HUES64 (cell line): ENCODE data around the gene ERICH4. TPM values are rescaled to one million over a fixed set of nuclear protein-coding genes. Genes with fewer than 3 reads are reported as not detected.

ENCODE experiments used
- H3K27ac ChIP-seq: 2 replicates; pipeline ENCODE4 v1.7.0; 2013; ENCODE audit warnings: low read depth, low read length, inconsistent platforms
- H3K27me3 ChIP-seq: 2 replicates; pipeline ENCODE4 v1.6.1; 2013; ENCODE audit warnings: mild to moderate bottlenecking, low read length; ENCODE audit not compliant: insufficient read depth
- H3K36me3 ChIP-seq: 2 replicates; pipeline ENCODE4 v1.6.1; 2013; ENCODE audit warnings: mild to moderate bottlenecking, low read length; ENCODE audit not compliant: insufficient read depth
- H3K4me1 ChIP-seq: 2 replicates; pipeline ENCODE4 v1.6.1; 2013; ENCODE audit warnings: mild to moderate bottlenecking, low read length, moderate library complexity; ENCODE audit not compliant: insufficient read depth
- H3K4me3 ChIP-seq: 2 replicates; pipeline ENCODE4 v1.5.1; 2013; ENCODE audit warnings: mild to moderate bottlenecking, low read length, moderate library complexity
- H3K9ac ChIP-seq: 2 replicates; pipeline ENCODE4 v1.6.1; 2013; ENCODE audit warnings: mild to moderate bottlenecking, low read depth, low read length
- H3K9me3 ChIP-seq: 2 replicates; pipeline ENCODE4 v1.6.1; 2013; ENCODE audit warnings: low read depth, low read length; ENCODE audit not compliant: insufficient read depth
- WGBS: fragments of 150-250, 120-280 bp; methylation state at CpG from one replicate; pipeline ENCODE4 v1.1.7; 2013; ENCODE audit warnings: missing lambda C conversion rate; 5-methylcytosine and 5-hydroxymethylcytosine counted together
- polyA plus RNA-seq, 2 experiments: library from polyadenylated mRNA; stranded (reverse); fragments of 50-300 nt; gene quantifications; one replicate each; pipeline ENCODE4 v1.2.3, GENCODE V29; 2013

ERICH4 gene
- not detected for polyA plus RNA-seq (2013, experiment 1 of 2)
- polyA plus RNA-seq (2013, experiment 2 of 2): not detected

- Histone ChIP-seq H3K4me3 (no peak within 1 kb of the TSS), H3K9ac (no peak within 1 kb of the TSS), H3K27ac (no peak within 1 kb of the TSS), H3K27me3 (peaks cover 3% of the 10 kb centered on the region), H3K4me1 (no peaks in the 10 kb centered on the region), H3K9me3 (no peaks in the 10 kb centered on the region; the same call in 1 of the 2 replicates), H3K36me3 (peaks cover 5% of the 10 kb centered on the region)
- WGBS: 79% methylated on average over 7 of the region's 7 CpGs
Measured at GRCh38 chr19:41442473-41443355, at the start of gene ERICH4. ERICH4 (plus strand) TSS chr19:41443156; CDS start chr19:41443170, 14 bp downstream.

DNA sequence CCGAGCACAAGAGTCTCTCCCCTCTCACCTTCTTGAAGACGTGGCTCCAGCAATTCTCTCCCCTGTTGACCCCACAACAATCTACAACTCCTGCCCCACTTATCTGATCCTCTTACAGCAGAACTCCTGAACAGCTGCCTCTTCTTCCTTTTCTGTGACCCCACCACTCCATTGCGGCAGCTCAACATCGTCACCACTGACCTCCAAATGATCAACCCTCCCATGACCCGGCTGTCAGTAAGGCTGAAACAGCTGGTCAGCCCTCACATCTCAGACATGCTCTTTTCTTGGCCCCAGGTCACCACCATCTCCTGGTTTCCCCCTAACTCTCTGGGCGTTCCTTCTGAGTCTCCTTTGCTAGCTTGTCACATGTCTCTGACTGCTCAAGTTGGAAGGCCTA, 47.6 kb upstream of the ERICH4 start:
- no peak overlapping the region for H3K9ac ChIP-seq
- H3K36me3 ChIP-seq: peaks cover 20% of the 10 kb centered on the region
- peaks cover 9% of the 10 kb centered on the region for H3K4me1 ChIP-seq
- 0 out of 2 replicates have a peak overlapping the region, but pooled peaks have one; percentile 12 for H3K4me3 ChIP-seq
- no peak overlapping the region for H3K27ac ChIP-seq
- H3K27me3 ChIP-seq: no peaks in the 10 kb centered on the region
- 82% methylated on average over 6 of the region's 6 CpGs for WGBS
- no peaks in the 10 kb centered on the region for H3K9me3 ChIP-seq

DNA sequence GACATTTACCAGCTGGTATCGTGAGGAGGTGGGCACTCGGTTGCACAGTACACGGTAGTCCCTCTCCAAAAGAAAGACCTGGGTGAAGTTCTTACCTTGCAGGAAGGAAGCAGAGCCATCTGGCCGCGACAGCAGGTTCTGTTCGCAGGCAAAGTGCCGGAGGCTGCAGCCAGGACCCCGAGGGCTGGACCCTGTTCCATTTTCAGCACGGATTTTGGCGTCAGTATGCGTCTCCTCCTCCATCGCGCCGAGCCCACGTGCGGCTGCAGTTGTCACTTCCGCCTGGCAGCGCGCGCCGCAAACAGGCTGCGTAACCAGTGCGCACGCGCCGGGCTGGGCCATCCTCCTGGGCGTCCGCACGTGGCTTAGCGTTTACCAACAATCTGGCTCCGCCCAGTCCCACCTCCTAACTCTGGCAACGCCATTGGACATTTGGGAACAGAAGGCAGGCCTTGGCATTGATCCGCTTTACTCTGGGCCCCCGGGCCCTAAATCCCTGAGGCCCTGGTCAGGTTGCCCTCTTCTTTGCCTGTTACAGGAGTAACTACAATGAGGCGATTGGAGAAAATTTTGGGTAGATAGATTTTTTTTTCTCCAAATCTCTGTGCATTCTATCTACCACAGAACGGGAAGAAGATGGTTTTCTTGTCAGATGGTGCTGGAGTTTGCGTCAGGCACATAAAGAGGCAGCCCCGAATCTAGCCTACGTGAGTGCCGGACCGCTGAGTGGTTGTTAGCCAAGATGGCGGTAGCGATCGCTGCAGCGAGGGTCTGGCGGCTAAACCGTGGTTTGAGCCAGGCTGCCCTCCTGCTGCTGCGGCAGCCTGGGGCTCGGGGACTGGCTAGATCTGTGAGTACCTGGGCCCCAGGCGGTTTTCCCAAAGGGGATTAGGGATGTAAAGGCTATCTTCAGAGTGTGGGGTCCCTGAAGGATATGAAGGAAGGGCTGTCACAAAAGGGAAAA, 45.6 kb upstream of the ERICH4 start, which contains the start of the genes BCKDHA and EXOSC5:
BCKDHA (plus strand) TSS at position 733 of the 964 bp plus-strand sequence; CDS start at position 743, 10 bp downstream.
EXOSC5 (minus strand) TSS at position 274 of the 964 bp plus-strand sequence; CDS start at position 243, 31 bp downstream.
- H3K4me1 ChIP-seq: peaks cover 9% of the 10 kb centered on the region
- H3K9me3 ChIP-seq: no peaks in the 10 kb centered on the region
- peak within 1 kb of the TSS; percentile 93 for H3K4me3 ChIP-seq
- under 1% methylated on average over 49 of the region's 50 CpGs for WGBS
- H3K27me3 ChIP-seq: no peaks in the 10 kb centered on the region
- 0 out of 2 replicates have a peak, but pooled peaks cover 2% of the 10 kb centered on the region for H3K36me3 ChIP-seq
- peak within 1 kb of the TSS; percentile 91 for H3K9ac ChIP-seq
- peak within 1 kb of the TSS; percentile 93 for H3K27ac ChIP-seq

- 0 out of 2 replicates have a peak, but pooled peaks cover 2% of the 10 kb centered on the region for H3K36me3 ChIP-seq
- no peaks in the 10 kb centered on the region for H3K9me3 ChIP-seq
- peaks cover 9% of the 10 kb centered on the region for H3K4me1 ChIP-seq
- H3K4me3 ChIP-seq: peak overlapping the region; percentile 93
- 2% methylated on average over 5 of the region's 5 CpGs for WGBS
- no peaks in the 10 kb centered on the region for H3K27me3 ChIP-seq
- peak overlapping the region; percentile 93 for H3K27ac ChIP-seq
- peak overlapping the region; percentile 91 for H3K9ac ChIP-seq
Measured at GRCh38 chr19:41398050-41398418, 44.9 kb upstream of the ERICH4 start.

GRCh38 chr19:41398598-41398997, 44.4 kb upstream of the ERICH4 start:
- no peaks in the 10 kb centered on the region for H3K27me3 ChIP-seq
- 85% methylated on average over 3 of the region's 3 CpGs for WGBS
- H3K36me3 ChIP-seq: 0 out of 2 replicates have a peak, but pooled peaks cover 2% of the 10 kb centered on the region
- no peak overlapping the region; the same call in 1 of the 2 replicates for H3K27ac ChIP-seq
- peak overlapping the region; percentile 93 for H3K4me3 ChIP-seq
- H3K9ac ChIP-seq: peak overlapping the region; percentile 91
- peaks cover 9% of the 10 kb centered on the region for H3K4me1 ChIP-seq
- no peaks in the 10 kb centered on the region for H3K9me3 ChIP-seq

GRCh38 chr19:41399091-41399490, 43.9 kb upstream of the ERICH4 start:
- no peaks in the 10 kb centered on the region for H3K27me3 ChIP-seq
- no peak overlapping the region for H3K27ac ChIP-seq
- no peaks in the 10 kb centered on the region for H3K36me3 ChIP-seq
- H3K4me1 ChIP-seq: peaks cover 9% of the 10 kb centered on the region
- no peaks in the 10 kb centered on the region for H3K9me3 ChIP-seq
- 0 out of 2 replicates have a peak overlapping the region, but pooled peaks have one; percentile 91 for H3K9ac ChIP-seq
- WGBS: 88% methylated on average over 3 of the region's 3 CpGs
- peak overlapping the region; percentile 93 for H3K4me3 ChIP-seq

DNA sequence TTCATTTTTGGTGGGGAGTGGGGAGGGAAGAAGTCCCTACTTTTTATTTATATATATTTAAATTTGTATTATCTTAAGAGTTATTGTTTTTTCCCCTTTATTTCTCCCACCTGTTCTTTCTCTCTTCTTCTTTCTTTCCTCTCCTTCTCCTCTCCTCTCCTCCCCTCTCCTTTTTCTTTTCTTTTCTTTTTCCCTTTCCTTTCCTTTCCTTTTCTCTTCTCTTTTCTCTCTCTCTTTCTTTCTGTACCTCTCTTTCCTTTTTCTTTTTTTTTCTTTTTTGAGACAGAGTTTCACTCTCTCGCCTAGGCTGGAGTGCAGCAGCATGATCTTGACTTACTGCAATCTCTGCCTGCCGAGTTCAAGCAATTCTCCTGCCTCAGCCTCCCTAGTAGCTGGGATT, 43.4 kb upstream of the ERICH4 start:
- 89% methylated on average over 2 of the region's 2 CpGs for WGBS
- Histone ChIP-seq H3K36me3 (no peaks in the 10 kb centered on the region), H3K4me3 (no peak overlapping the region), H3K9me3 (no peaks in the 10 kb centered on the region), H3K27ac (no peak overlapping the region), H3K27me3 (no peaks in the 10 kb centered on the region), H3K4me1 (peaks cover 9% of the 10 kb centered on the region), H3K9ac (no peak overlapping the region)

DNA sequence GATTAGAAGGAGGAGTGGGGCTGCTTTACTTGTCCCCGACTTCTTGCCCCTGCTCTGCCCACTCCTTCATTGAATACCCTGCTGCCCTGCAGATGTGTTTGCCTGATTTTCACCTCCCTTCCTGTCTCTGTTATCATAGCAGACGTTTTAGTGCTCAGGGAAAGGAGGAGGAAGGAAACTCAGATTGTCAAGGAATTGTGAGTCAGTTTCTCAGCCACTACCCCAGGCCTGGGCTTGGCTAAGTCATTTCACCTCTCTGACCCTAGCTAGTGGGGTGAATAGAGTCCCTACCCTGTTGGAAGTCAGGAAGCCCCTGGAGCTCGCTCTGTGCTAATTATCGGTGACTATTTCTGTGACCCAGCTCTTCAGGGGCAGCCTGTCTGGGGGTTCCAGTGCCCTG, 41.5 kb upstream of the ERICH4 start:
- peaks cover 9% of the 10 kb centered on the region for H3K4me1 ChIP-seq
- H3K27ac ChIP-seq: no peak overlapping the region
- no peaks in the 10 kb centered on the region for H3K9me3 ChIP-seq
- WGBS: 93% methylated on average over 4 of the region's 4 CpGs
- no peak overlapping the region for H3K9ac ChIP-seq
- H3K27me3 ChIP-seq: no peaks in the 10 kb centered on the region
- H3K4me3 ChIP-seq: no peak overlapping the region
- H3K36me3 ChIP-seq: no peaks in the 10 kb centered on the region

DNA sequence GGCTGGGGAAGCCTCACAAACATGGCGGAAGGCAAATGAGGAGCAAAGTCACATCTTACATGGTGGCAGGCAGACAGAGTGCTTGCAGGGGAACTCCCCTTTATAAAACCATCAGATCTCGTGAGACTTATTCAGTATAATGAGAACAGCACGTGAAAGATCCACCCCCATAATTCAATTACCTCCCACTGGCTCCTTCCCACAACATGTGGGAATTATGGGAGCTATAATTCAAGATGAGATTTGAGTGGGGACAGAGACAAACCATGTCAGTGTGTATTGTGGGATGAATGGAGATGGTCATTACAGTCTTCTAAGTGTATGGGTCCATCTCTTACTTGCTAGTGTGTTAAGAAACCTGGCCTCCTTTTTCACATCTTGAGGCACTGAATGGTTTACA, 40.9 kb upstream of the ERICH4 start:
- no peak overlapping the region for H3K9ac ChIP-seq
- 98% methylated on average over 2 of the region's 3 CpGs for WGBS
- H3K27ac ChIP-seq: no peak overlapping the region

DNA sequence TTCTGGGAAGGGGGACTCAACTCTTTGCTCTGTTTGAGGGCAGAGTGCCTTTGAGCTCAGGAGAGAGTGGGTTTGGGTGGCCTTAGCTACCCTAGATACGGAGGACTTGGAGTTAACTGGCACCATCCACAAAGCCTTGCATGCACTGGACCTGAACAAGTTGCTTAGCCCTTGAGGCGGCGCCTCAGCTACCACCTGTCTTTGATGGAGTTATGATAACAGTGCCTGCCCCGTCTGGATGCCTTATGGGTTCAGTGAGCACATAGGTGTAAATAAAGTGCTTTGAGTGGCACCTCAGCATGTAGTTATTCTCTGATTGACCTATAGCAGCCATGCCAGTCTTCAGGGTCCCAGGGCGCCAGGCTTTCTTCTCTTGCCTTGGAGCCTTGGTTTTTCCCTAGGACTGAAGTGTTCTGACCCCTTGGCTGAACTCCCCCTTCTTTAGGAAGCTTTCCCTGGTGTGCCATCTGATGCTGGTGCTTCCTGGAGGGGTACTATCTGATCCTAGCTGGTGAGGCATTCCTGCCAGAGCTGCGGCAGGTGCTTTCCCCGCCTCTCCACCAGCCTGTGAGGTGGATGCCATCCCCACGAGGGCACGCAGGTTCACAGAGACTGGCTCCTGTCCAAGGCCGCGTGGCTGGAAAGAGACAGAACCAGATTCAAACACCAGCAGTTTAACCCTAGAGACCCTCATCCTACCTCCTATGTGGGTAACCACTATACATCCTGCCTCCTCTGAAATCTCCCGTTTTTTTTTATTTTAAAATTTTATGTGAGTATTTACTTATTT, 39.6 kb upstream of the ERICH4 start:
- Histone ChIP-seq H3K36me3 (no peaks in the 10 kb centered on the region), H3K4me1 (peaks cover 10% of the 10 kb centered on the region), H3K27me3 (no peaks in the 10 kb centered on the region), H3K9me3 (no peaks in the 10 kb centered on the region), H3K9ac (no peak overlapping the region), H3K4me3 (no peak overlapping the region), H3K27ac (no peak overlapping the region)
- WGBS: 96% methylated on average over 11 of the region's 12 CpGs

More for the DNA sequence above, 40.9 kb upstream of the ERICH4 start:
- H3K4me3 ChIP-seq: no peak overlapping the region
- H3K9me3 ChIP-seq: no peaks in the 10 kb centered on the region
- H3K27me3 ChIP-seq: no peaks in the 10 kb centered on the region
- H3K4me1 ChIP-seq: peaks cover 9% of the 10 kb centered on the region
- H3K36me3 ChIP-seq: no peaks in the 10 kb centered on the region
